ENCODE results near the gene NFKB2. TPM values are rescaled to one million over a fixed set of nuclear protein-coding genes. Genes with fewer than 3 reads are reported as not detected.

Gene NFKB2
- total RNA-seq, 4 donors from 2014 or later = 12.3 to 26.0 (median 15.3) TPM

DNA sequence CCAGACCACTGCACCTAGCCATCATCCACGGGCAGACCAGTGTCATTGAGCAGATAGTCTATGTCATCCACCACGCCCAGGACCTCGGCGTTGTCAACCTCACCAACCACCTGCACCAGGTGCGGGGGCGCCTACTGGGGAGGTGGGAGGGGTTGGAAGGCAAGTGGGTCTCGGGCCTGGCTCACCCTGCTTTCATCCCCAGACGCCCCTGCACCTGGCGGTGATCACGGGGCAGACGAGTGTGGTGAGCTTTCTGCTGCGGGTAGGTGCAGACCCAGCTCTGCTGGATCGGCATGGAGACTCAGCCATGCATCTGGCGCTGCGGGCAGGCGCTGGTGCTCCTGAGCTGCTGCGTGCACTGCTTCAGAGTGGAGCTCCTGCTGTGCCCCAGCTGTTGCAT is 4.6 kb downstream of the NFKB2 start:
- H3K4me1 ChIP-seq = peaks cover 7 to 22% of the 10 kb centered on the region in 2 donors
- intact Hi-C loops (cut with DNase I) = loop anchor here (5.0 kb wide), 1 partner anchor 173 kb away; the partner anchor contains the start of gene ELOVL3
- no peaks in the 10 kb centered on the region for H3K27me3 ChIP-seq
- H3K36me3 ChIP-seq = peaks cover 5 to 11% of the 10 kb centered on the region in 2 donors
- no peak for DNase-seq
- no peaks in the 10 kb centered on the region for H3K9me3 ChIP-seq
- no peak for TF ChIP-seq POLR2A (IDR thresholded peaks at IDR 0.05)
- TF ChIP-seq, protein P1, sequence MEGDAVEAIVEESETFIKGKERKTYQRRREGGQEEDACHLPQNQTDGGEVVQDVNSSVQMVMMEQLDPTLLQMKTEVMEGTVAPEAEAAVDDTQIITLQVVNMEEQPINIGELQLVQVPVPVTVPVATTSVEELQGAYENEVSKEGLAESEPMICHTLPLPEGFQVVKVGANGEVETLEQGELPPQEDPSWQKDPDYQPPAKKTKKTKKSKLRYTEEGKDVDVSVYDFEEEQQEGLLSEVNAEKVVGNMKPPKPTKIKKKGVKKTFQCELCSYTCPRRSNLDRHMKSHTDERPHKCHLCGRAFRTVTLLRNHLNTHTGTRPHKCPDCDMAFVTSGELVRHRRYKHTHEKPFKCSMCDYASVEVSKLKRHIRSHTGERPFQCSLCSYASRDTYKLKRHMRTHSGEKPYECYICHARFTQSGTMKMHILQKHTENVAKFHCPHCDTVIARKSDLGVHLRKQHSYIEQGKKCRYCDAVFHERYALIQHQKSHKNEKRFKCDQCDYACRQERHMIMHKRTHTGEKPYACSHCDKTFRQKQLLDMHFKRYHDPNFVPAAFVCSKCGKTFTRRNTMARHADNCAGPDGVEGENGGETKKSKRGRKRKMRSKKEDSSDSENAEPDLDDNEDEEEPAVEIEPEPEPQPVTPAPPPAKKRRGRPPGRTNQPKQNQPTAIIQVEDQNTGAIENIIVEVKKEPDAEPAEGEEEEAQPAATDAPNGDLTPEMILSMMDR (IDR thresholded peaks at IDR 0.05) = no peak
- WGBS, 2 donors = 80 to 85% methylated on average over 1 to 12 of the region's 17 CpGs
- H3K27ac ChIP-seq = no peak overlapping the region
- H3K4me3 ChIP-seq (replicated peaks in 1 of 3) = no peak overlapping the region

DNA sequence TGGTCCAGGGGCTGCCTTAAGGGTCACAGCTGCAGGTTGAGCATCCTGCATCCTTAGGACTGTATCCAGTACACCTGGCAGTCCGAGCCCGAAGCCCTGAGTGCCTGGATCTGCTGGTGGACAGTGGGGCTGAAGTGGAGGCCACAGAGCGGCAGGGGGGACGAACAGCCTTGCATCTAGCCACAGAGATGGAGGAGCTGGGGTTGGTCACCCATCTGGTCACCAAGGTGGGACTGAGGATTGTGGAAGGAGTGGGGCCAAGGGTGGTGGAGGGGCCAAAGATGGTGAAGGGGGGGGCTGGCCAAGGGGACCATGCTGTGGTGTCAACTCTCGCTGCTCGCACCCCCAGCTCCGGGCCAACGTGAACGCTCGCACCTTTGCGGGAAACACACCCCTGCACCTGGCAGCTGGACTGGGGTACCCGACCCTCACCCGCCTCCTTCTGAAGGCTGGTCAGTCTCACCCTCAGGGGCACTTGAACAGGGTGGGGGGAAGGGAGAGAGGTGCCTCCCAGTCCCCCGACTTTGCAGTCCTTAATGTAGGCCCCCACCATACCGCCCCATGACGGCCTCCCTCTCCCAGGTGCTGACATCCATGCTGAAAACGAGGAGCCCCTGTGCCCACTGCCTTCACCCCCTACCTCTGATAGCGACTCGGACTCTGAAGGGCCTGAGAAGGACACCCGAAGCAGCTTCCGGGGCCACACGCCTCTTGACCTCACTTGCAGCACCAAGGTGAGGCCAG is 5.3 kb downstream of the NFKB2 start:
- Histone ChIP-seq H3K4me1 (peaks cover 7 to 22% of the 10 kb centered on the region in 2 donors), H3K36me3 (peaks cover 5 to 11% of the 10 kb centered on the region in 2 donors), H3K27me3 (no peaks in the 10 kb centered on the region), H3K27ac (no peak overlapping the region), H3K4me3 (replicated peaks in 1 of 3) (no peak overlapping the region), H3K9me3 (no peaks in the 10 kb centered on the region)
- intact Hi-C loops (cut with DNase I) = loop anchor here (5.0 kb wide), 1 partner anchor 173 kb away; the partner anchor contains the start of gene ELOVL3
- 87 to 90% methylated on average over 18 to 20 of the region's 22 CpGs for WGBS, 2 donors
- DNase-seq = no peak
- no peak for TF ChIP-seq POLR2A (IDR thresholded peaks at IDR 0.05)
- TF ChIP-seq, protein P1 (IDR thresholded peaks at IDR 0.05) = no peak

DNA sequence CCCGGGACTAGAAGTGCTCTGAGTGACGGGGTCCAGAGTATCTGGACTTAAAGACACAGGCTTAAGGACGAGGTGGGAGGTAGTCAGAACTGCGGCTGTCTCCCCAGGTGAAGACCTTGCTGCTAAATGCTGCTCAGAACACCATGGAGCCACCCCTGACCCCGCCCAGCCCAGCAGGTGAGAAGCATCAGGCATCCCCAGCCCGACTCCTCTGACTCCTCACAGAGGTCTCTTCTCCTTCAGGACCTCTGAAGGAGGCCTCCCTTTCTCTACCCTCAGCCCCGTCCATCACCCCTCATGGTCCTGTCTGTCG is 5.8 kb downstream of the NFKB2 start:
- Histone ChIP-seq H3K4me3 (replicated peaks in 1 of 3) (no peak overlapping the region), H3K27ac (no peak overlapping the region), H3K4me1 (peaks cover 1 to 17% of the 10 kb centered on the region in 2 donors), H3K27me3 (no peaks in the 10 kb centered on the region), H3K9me3 (no peaks in the 10 kb centered on the region), H3K36me3 (peaks cover 5 to 11% of the 10 kb centered on the region in 2 donors)
- WGBS, 2 donors = 94 to 95% methylated on average over 8 of the region's 8 CpGs
- TF ChIP-seq, protein P1 (IDR thresholded peaks at IDR 0.05) = no peak
- no peak for TF ChIP-seq POLR2A (IDR thresholded peaks at IDR 0.05)
- intact Hi-C loops (cut with DNase I) = loop anchor here (5.0 kb wide), 1 partner anchor 174 kb away; the partner anchor contains the start of gene ELOVL3
- DNase-seq = no peak

DNA sequence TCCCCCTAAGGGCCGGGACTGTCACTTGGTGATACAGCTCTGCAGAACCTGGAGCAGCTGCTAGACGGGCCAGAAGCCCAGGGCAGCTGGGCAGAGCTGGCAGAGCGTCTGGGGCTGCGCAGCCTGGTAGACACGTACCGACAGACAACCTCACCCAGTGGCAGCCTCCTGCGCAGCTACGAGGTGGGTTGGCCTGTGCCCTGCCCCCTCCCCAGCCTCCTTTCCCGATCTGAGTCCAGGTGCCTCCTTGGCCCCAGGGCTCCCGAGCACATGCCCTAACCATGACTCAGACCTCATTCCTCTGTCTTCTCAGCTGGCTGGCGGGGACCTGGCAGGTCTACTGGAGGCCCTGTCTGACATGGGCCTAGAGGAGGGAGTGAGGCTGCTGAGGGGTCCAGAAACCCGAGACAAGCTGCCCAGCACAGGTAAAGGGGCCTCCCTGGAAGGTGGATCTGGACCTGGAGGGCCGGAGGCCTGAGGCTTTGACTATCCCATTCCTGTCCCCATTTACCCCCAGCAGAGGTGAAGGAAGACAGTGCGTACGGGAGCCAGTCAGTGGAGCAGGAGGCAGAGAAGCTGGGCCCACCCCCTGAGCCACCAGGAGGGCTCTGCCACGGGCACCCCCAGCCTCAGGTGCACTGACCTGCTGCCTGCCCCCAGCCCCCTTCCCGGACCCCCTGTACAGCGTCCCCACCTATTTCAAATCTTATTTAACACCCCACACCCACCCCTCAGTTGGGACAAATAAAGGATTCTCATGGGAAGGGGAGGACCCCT is 6.4 kb downstream of the NFKB2 start:
- H3K36me3 ChIP-seq = peaks cover 5 to 11% of the 10 kb centered on the region in 2 donors
- H3K27ac ChIP-seq = no peak overlapping the region
- DNase-seq = no peak
- 89 to 92% methylated on average over 11 to 17 of the region's 18 CpGs for WGBS, 2 donors
- no peaks in the 10 kb centered on the region for H3K9me3 ChIP-seq
- H3K27me3 ChIP-seq = no peaks in the 10 kb centered on the region
- intact Hi-C loops (cut with DNase I) = loop anchor here (5.0 kb wide), 1 partner anchor 175 kb away; the partner anchor contains the start of gene ELOVL3
- no peak overlapping the region for H3K4me3 ChIP-seq (replicated peaks in 1 of 3)
- peaks cover 0 to 11% of the 10 kb centered on the region in 2 donors for H3K4me1 ChIP-seq
- no peak for TF ChIP-seq POLR2A (IDR thresholded peaks at IDR 0.05)
- TF ChIP-seq, protein P1 (IDR thresholded peaks at IDR 0.05) = no peak

All from thyroid gland (tissue), 4 donors.